OCI-LY7 (cell line): ENCODE measurements around the gene EDEM3. TPM values are rescaled to one million over a fixed set of nuclear protein-coding genes. Genes with fewer than 3 reads are reported as not detected.

ENCODE experiments used
- BruUV-seq: library from RNA; stranded (reverse); fragments of 400-500 nt; replicated peaks from 2 replicates; lab custom pipeline; 2021; lab: Mats Ljungman, UMichigan
- CTCF ChIA-PET: fragments of 300-600 bp; sonication (Branson Sonifier 250); formaldehyde crosslinking; loops from one replicate; lab custom pipeline; 2022; ENCODE audit warnings: antibody characterized with exemption; ENCODE audit not compliant: unreplicated experiment; lab: Charles Lee
- POLR2A ChIA-PET: fragments of 300-600 bp; sonication (Branson Sonifier 250); formaldehyde crosslinking; loops from one replicate; lab custom pipeline; 2022; ENCODE audit warnings: antibody characterized with exemption; lab: Charles Lee
- DNase-seq: peaks from one replicate; pipeline ENCODE4 v3.0.0-alpha.2; 2015; ENCODE audit warnings: low spot score
- H2AFZ ChIP-seq: fragments of 200-600 bp; sonication (generic), shearing (Covaris generic); 2 replicates; pipeline ENCODE4 v1.6.1; 2014; ENCODE audit warnings: mild to moderate bottlenecking, antibody characterized with exemption, low read length, moderate library complexity
- H3K27ac ChIP-seq: fragments of 200-600 bp; sonication (generic); 2 replicates; pipeline ENCODE4 v1.5.1; 2014; ENCODE audit warnings: mixed run types, low read depth, mild to moderate bottlenecking, moderate library complexity, low read length, inconsistent platforms; ENCODE audit not compliant: poor library complexity, severe bottlenecking
- H3K36me3 ChIP-seq: fragments of 200-600 bp; sonication (generic); 2 replicates; pipeline ENCODE4 v1.6.1; 2014; ENCODE audit warnings: mild to moderate bottlenecking, antibody characterized with exemption, low read length, moderate library complexity, mixed read lengths; ENCODE audit not compliant: insufficient read depth
- H3K4me1 ChIP-seq: fragments of 200-600 bp; sonication (generic); 2 replicates; pipeline ENCODE4 v1.5.1; 2014; ENCODE audit warnings: mild to moderate bottlenecking, low read length; ENCODE audit not compliant: insufficient read depth, poor library complexity, severe bottlenecking
- H3K4me2 ChIP-seq: fragments of 200-600 bp; sonication (generic); 2 replicates; pipeline ENCODE4 v1.6.1; 2014; ENCODE audit warnings: mild to moderate bottlenecking, low read length
- H3K4me3 ChIP-seq: fragments of 200-600 bp; sonication (generic); 2 replicates; pipeline ENCODE4 v1.5.1; 2014; ENCODE audit warnings: mild to moderate bottlenecking, low read depth, low read length; ENCODE audit not compliant: poor library complexity, severe bottlenecking
- H3K79me2 ChIP-seq: fragments of 200-600 bp; sonication (generic); 2 replicates; pipeline ENCODE4 v1.6.1; 2016; ENCODE audit warnings: low read depth, mild to moderate bottlenecking, low read length, moderate library complexity, mixed read lengths; ENCODE audit not compliant: insufficient read depth
- H3K9me2 ChIP-seq: fragments of 200-600 bp; sonication (generic); 2 replicates; pipeline ENCODE4 v1.6.1; 2016; ENCODE audit warnings: mild to moderate bottlenecking, low read length, mixed read lengths; ENCODE audit not compliant: insufficient read depth
- H3K9me3 ChIP-seq: fragments of 200-600 bp; sonication (generic); 2 replicates; pipeline ENCODE4 v1.6.1; 2014; ENCODE audit warnings: mild to moderate bottlenecking, mixed run types, low read length, mixed read lengths
- H4K20me1 ChIP-seq: fragments of 200-600 bp; sonication (generic); 2 replicates; pipeline ENCODE4 v1.6.1; 2014; ENCODE audit warnings: mild to moderate bottlenecking, antibody characterized with exemption, low read length, moderate library complexity, mixed read lengths; ENCODE audit not compliant: insufficient read depth
- EZH2phosphoT487 ChIP-seq: fragments of 200-600 bp; sonication (generic); IDR thresholded peaks from 2 replicates; pipeline ENCODE4 v1.6.1; 2018; ENCODE audit warnings: low read depth, borderline replicate concordance, mild to moderate bottlenecking, mixed run types, antibody characterized with exemption, low read length, moderate library complexity, mixed read lengths
- intact Hi-C: fragments of 100-400 bp; cut with micrococcal nuclease; formaldehyde crosslinking; loops from one replicate; pipeline ENCODE4 v1.10.0; 2022; ENCODE audit not compliant: unreplicated experiment
- total RNA-seq, 2 experiments: library from RNA; depleted of rRNA in 1 of 2; stranded (reverse); fragments of >200 nt in 1 of 2; shearing (Covaris generic) in 1 of 2; gene quantifications; 2 replicates each; pipeline ENCODE4 v1.2.3, GENCODE V29; 2014 to 2022
- TF ChIP-seq, protein P1 (sequence below): fragments of 200-600 bp; sonication (generic); conservative IDR thresholded peaks from 2 replicates; pipeline ENCODE4 v1.5.1; 2014; ENCODE audit warnings: mild to moderate bottlenecking, antibody characterized with exemption, low read length, moderate library complexity, mixed read lengths

The EDEM3 gene
- total RNA-seq, 2 experiments from 2014 or later: 19.5 to 27.4 TPM

DNA sequence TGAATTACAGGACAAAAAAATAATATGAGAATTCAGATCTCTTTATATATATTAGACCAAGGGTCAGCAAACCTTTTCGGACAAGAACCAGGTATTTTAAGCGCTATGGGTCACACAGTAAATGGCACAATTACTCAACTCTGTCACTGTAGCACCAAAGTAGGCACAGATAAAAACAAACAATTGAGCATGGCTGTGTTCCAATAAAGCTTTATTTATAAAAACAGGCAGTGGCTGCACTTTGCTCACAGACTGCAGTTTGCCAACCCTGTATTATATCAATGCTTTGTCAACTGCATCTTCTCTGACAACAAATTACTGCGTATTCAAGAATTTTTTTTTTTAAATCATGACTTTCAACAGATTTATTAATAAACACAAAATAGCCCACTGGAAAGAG lies 29.8 kb downstream of the EDEM3 start:
- CTCF ChIA-PET: no interaction called here
- no TSS peak for BruUV-seq
- H3K4me2 ChIP-seq: no peak overlapping the region
- H3K27ac ChIP-seq: no peak overlapping the region
- DNase-seq: no peak
- peaks cover 62% of the 10 kb centered on the region for H3K36me3 ChIP-seq
- H3K9me3 ChIP-seq: no peaks in the 10 kb centered on the region
- no peak overlapping the region for H2AFZ ChIP-seq
- intact Hi-C loops: no loop called here
- no peaks in the 10 kb centered on the region for H3K9me2 ChIP-seq
- no peak for TF ChIP-seq EZH2phosphoT487
- TF ChIP-seq, protein P1, sequence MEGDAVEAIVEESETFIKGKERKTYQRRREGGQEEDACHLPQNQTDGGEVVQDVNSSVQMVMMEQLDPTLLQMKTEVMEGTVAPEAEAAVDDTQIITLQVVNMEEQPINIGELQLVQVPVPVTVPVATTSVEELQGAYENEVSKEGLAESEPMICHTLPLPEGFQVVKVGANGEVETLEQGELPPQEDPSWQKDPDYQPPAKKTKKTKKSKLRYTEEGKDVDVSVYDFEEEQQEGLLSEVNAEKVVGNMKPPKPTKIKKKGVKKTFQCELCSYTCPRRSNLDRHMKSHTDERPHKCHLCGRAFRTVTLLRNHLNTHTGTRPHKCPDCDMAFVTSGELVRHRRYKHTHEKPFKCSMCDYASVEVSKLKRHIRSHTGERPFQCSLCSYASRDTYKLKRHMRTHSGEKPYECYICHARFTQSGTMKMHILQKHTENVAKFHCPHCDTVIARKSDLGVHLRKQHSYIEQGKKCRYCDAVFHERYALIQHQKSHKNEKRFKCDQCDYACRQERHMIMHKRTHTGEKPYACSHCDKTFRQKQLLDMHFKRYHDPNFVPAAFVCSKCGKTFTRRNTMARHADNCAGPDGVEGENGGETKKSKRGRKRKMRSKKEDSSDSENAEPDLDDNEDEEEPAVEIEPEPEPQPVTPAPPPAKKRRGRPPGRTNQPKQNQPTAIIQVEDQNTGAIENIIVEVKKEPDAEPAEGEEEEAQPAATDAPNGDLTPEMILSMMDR: no peak
- H3K79me2 ChIP-seq: no peaks in the 10 kb centered on the region
- no peaks in the 10 kb centered on the region for H4K20me1 ChIP-seq
- H3K4me1 ChIP-seq: no peaks in the 10 kb centered on the region
- H3K4me3 ChIP-seq: no peak overlapping the region
- POLR2A ChIA-PET: interaction anchor here (0.6 to 1.2 kb wide), 4 partner anchors 10 to 23 kb away, joined by 3 to 7 read pairs (median 4); no protein-coding TSS in a partner anchor

DNA sequence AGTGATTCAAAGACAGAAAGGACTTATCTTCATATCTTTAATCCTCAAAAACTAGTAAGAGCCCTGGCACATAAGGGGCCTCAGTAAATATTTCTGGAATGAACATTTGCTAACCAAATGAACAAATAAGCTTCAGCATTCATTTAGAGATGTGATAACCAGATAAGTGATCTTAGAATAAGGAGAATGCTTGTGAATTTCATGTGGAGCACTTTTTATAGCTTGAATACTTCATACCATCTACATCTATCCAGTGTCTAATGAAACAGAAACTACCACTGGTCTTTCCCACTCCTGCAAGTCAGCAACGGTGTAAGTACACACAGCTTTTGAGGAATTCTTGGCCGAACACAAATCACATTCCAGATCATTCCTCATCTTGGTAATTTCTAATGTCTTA lies 38.5 kb downstream of the EDEM3 start:
- Histone ChIP-seq H3K36me3 (peaks cover 82% of the 10 kb centered on the region), H3K4me3 (no peak overlapping the region), H4K20me1 (no peaks in the 10 kb centered on the region), H3K9me3 (no peaks in the 10 kb centered on the region), H3K9me2 (no peaks in the 10 kb centered on the region), H3K27ac (no peak overlapping the region), H3K4me2 (no peak overlapping the region), H3K4me1 (no peaks in the 10 kb centered on the region), H2AFZ (no peak overlapping the region), H3K79me2 (no peaks in the 10 kb centered on the region)
- POLR2A ChIA-PET: interaction anchor here (0.6 kb wide), 1 partner anchor 20 kb away, joined by 3 read pairs; no protein-coding TSS in a partner anchor
- TF ChIP-seq EZH2phosphoT487: no peak
- TF ChIP-seq, protein P1: no peak
- intact Hi-C loops: no loop called here
- no peak for DNase-seq
- no TSS peak for BruUV-seq
- CTCF ChIA-PET: no interaction called here

DNA sequence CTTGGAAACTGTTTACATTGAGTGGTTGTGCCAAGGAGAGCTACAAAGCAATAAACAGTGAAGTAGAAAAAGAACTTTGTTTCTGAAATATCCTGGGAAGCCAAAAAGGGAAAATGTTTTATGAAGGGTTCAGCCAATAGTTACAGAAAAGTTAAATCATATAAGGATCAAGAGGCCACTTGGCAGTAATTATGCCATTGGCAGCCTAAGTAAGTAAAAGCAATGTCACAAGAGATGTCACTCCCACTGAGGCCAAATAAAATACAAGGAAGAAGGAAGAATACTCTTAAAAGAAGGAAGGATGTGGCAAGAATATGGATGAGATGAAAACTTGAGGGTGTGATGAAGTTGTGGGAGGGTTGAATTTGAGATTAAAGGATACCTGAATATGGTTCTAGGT lies 45.2 kb downstream of the EDEM3 start:
- CTCF ChIA-PET: no interaction called here
- intact Hi-C loops: no loop called here
- Histone ChIP-seq H3K4me2 (no peak overlapping the region), H3K9me2 (no peaks in the 10 kb centered on the region), H3K36me3 (peaks cover 90% of the 10 kb centered on the region), H3K27ac (no peak overlapping the region), H3K79me2 (no peaks in the 10 kb centered on the region), H3K4me3 (no peak overlapping the region), H3K4me1 (no peaks in the 10 kb centered on the region), H2AFZ (no peak overlapping the region), H3K9me3 (no peaks in the 10 kb centered on the region), H4K20me1 (no peaks in the 10 kb centered on the region)
- POLR2A ChIA-PET: interaction anchor here (0.7 to 1.2 kb wide), 4 partner anchors 10 to 1230 kb away, joined by 3 to 6 read pairs (median 4); no protein-coding TSS in a partner anchor
- DNase-seq: no peak
- no peak for TF ChIP-seq EZH2phosphoT487
- TF ChIP-seq, protein P1: no peak
- no TSS peak for BruUV-seq
